ENCODE measurements around the gene VAPA. TPM values are rescaled to one million over a fixed set of nuclear protein-coding genes. Genes with fewer than 3 reads are reported as not detected.

VAPA gene
- polyA plus RNA-seq, 1 of the 3 experiments (the other 2 are of a cell fraction), result 109 TPM

GRCh38 chr18:9867071-9867594 lies 46.7 kb upstream of the VAPA start:
- CTCF ChIA-PET, result no interaction called here
- no peak overlapping the region for H3K4me2 ChIP-seq
- no peak for TF ChIP-seq POLR2AphosphoS5 (IDR thresholded peaks at IDR 0.05; ENCODE audit: low read depth, low read length)
- TF ChIP-seq FOSL2 (IDR thresholded peaks at IDR 0.05; ENCODE audit: borderline replicate concordance, low read depth), result no peak
- TF ChIP-seq FOXJ3 (CRISPR knock-in tag; IDR thresholded peaks at IDR 0.05), result no peak
- TF ChIP-seq, protein P1, sequence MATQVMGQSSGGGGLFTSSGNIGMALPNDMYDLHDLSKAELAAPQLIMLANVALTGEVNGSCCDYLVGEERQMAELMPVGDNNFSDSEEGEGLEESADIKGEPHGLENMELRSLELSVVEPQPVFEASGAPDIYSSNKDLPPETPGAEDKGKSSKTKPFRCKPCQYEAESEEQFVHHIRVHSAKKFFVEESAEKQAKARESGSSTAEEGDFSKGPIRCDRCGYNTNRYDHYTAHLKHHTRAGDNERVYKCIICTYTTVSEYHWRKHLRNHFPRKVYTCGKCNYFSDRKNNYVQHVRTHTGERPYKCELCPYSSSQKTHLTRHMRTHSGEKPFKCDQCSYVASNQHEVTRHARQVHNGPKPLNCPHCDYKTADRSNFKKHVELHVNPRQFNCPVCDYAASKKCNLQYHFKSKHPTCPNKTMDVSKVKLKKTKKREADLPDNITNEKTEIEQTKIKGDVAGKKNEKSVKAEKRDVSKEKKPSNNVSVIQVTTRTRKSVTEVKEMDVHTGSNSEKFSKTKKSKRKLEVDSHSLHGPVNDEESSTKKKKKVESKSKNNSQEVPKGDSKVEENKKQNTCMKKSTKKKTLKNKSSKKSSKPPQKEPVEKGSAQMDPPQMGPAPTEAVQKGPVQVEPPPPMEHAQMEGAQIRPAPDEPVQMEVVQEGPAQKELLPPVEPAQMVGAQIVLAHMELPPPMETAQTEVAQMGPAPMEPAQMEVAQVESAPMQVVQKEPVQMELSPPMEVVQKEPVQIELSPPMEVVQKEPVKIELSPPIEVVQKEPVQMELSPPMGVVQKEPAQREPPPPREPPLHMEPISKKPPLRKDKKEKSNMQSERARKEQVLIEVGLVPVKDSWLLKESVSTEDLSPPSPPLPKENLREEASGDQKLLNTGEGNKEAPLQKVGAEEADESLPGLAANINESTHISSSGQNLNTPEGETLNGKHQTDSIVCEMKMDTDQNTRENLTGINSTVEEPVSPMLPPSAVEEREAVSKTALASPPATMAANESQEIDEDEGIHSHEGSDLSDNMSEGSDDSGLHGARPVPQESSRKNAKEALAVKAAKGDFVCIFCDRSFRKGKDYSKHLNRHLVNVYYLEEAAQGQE (IDR thresholded peaks at IDR 0.05; ENCODE audit: low read depth, low read length), result no peak
- no peak for TF ChIP-seq RFX5 (IDR thresholded peaks at IDR 0.05; ENCODE audit: low read length)
- TF ChIP-seq IRF3 (IDR thresholded peaks at IDR 0.05; ENCODE audit: low read depth, low read length), result no peak
- TF ChIP-seq, protein P2, sequence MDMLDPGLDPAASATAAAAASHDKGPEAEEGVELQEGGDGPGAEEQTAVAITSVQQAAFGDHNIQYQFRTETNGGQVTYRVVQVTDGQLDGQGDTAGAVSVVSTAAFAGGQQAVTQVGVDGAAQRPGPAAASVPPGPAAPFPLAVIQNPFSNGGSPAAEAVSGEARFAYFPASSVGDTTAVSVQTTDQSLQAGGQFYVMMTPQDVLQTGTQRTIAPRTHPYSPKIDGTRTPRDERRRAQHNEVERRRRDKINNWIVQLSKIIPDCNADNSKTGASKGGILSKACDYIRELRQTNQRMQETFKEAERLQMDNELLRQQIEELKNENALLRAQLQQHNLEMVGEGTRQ (IDR thresholded peaks at IDR 0.05; ENCODE audit: borderline replicate concordance, low read depth, low read length), result no peak
- no peak for TF ChIP-seq NFIC (IDR thresholded peaks at IDR 0.05; ENCODE audit: borderline replicate concordance)
- no peak for TF ChIP-seq RAD21 (IDR thresholded peaks at IDR 0.05; ENCODE audit: low read length)
- TF ChIP-seq FOXM1 (IDR thresholded peaks at IDR 0.05; ENCODE audit: low read depth), result no peak

More at GRCh38 chr18:9867071-9867594, 46.7 kb upstream of the VAPA start:
- Histone ChIP-seq H3K9me3 (peaks cover 4% of the 10 kb centered on the region; the same call in 1 of the 2 replicates), H4K20me1 (ENCODE audit: insufficient read depth) (no peaks in the 10 kb centered on the region), H3K27ac (ENCODE audit: low read depth in 2 of 2, low read length in 1 of 2) (no peak overlapping the region), H3K79me2 (ENCODE audit: insufficient read depth) (no peaks in the 10 kb centered on the region), H3K36me3 (replicated peaks in 1 of 2; ENCODE audit: control insufficient read depth in 1 of 2, insufficient read depth in 2 of 2, low read length in 1 of 2) (no peaks in the 10 kb centered on the region), H3K9me2 (no peaks in the 10 kb centered on the region), H3K4me1 (ENCODE audit: control insufficient read depth in 1 of 2, insufficient read depth in 2 of 2, low read depth in 1 of 2, low read length in 1 of 2) (peaks cover 20 to 31% of the 10 kb centered on the region in 2 experiments), H2AFZ (ENCODE audit: low read depth) (no peak overlapping the region), H3K4me3 (ENCODE audit: low read depth in 2 of 2, low read length in 1 of 2) (no peak overlapping the region), H3F3A (replicated peaks; ENCODE audit: insufficient read depth) (peaks cover 20% of the 10 kb centered on the region), H3K9ac (no peak overlapping the region), H3K27me3 (ENCODE audit: insufficient read depth) (no peaks in the 10 kb centered on the region)
- no peak for DNase-seq
- WGBS (ENCODE audit: low lambda C conversion rate), result 97% methylated on average over 4 of the region's 4 CpGs
- POLR2A ChIA-PET, result no interaction called here

All from SK-N-SH (cell line).